ENCODE measurements around the gene CYTH3. TPM values are rescaled to one million over a fixed set of nuclear protein-coding genes. Genes with fewer than 3 reads are reported as not detected.

Gene CYTH3
- total and polyA plus RNA-seq, 2 of the 13 experiments (the other 11 are each of a cell fraction or from before 2014, with no cell fraction given): 3.1 to 3.8 TPM

DNA sequence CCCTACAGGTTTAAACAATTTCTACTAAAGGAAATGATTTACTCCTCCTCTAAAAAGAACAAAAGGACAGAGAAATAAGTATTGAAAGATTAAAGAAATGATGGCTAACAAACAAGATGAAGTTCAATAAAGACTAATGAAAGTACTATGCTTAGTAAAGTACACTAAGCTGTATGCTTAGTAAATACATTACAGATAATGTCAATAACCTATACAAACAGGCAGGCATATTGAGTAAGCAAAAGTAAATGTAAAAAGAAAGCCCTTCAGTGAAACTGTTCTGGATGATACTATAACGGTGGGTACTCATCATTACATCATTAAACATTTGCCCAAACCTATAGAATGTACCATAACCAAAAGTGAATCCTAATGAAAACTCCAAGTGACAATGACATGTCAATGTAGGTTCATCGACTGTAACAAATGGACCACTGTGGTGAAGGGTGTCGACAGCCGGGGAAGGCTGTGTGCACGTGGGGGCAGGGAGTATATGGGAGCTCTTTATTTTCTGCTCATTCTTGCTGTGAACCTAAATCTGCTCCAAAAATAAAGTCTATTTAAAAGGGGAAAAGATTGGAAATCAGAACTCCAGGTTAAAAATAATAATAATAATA lies 34.0 kb downstream of the CYTH3 start (continued):
- no peak for TF ChIP-seq ZFP91 (CRISPR knock-in tag; IDR thresholded peaks at IDR 0.05; ENCODE audit: borderline replicate concordance)
- TF ChIP-seq, protein P1, sequence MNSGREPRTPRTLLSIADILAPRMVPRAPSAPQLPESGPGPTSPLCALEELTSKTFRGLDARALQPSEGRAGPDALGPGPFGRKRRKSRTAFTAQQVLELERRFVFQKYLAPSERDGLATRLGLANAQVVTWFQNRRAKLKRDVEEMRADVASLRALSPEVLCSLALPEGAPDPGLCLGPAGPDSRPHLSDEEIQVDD (CRISPR knock-in tag; IDR thresholded peaks at IDR 0.05; ENCODE audit: borderline replicate concordance): no peak
- no peak for TF ChIP-seq EHMT2 (IDR thresholded peaks at IDR 0.05; ENCODE audit: borderline replicate concordance, low read depth, low read length)
- no peak for TF ChIP-seq TFDP2 (CRISPR knock-in tag; IDR thresholded peaks at IDR 0.05)
- TF ChIP-seq ZNF614 (CRISPR knock-in tag; IDR thresholded peaks at IDR 0.05; ENCODE audit: borderline replicate concordance): no peak; the same call in 1 of the 2 replicates
- TF ChIP-seq CSRNP2 (CRISPR knock-in tag; conservative IDR thresholded peaks at IDR 0.05; ENCODE audit: low read depth): no peak
- TF ChIP-seq ELK4 (CRISPR knock-in tag; IDR thresholded peaks at IDR 0.05; ENCODE audit: borderline replicate concordance): no peak
- no peak for TF ChIP-seq ARID2 (CRISPR knock-in tag; IDR thresholded peaks at IDR 0.05; ENCODE audit: borderline replicate concordance)
- TF ChIP-seq, protein P2, sequence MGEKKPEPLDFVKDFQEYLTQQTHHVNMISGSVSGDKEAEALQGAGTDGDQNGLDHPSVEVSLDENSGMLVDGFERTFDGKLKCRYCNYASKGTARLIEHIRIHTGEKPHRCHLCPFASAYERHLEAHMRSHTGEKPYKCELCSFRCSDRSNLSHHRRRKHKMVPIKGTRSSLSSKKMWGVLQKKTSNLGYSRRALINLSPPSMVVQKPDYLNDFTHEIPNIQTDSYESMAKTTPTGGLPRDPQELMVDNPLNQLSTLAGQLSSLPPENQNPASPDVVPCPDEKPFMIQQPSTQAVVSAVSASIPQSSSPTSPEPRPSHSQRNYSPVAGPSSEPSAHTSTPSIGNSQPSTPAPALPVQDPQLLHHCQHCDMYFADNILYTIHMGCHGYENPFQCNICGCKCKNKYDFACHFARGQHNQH (CRISPR knock-in tag; IDR thresholded peaks at IDR 0.05): no peak
- TF ChIP-seq SRSF1 (optimal IDR thresholded peaks at IDR 0.05; ENCODE audit: low read depth, low read length): no peak
- no peak for TF ChIP-seq AGO1 (IDR thresholded peaks at IDR 0.05; ENCODE audit: low read depth, low read length, poor library complexity, severe bottlenecking)
- no peak for TF ChIP-seq IRX3 (CRISPR knock-in tag; IDR thresholded peaks at IDR 0.05; ENCODE audit: borderline replicate concordance, low read depth)
- peak; percentile 32; the same call in 1 of the 2 replicates for TF ChIP-seq ZSCAN9 (CRISPR knock-in tag; IDR thresholded peaks at IDR 0.05; ENCODE audit: borderline replicate concordance)
- TF ChIP-seq, protein P3, sequence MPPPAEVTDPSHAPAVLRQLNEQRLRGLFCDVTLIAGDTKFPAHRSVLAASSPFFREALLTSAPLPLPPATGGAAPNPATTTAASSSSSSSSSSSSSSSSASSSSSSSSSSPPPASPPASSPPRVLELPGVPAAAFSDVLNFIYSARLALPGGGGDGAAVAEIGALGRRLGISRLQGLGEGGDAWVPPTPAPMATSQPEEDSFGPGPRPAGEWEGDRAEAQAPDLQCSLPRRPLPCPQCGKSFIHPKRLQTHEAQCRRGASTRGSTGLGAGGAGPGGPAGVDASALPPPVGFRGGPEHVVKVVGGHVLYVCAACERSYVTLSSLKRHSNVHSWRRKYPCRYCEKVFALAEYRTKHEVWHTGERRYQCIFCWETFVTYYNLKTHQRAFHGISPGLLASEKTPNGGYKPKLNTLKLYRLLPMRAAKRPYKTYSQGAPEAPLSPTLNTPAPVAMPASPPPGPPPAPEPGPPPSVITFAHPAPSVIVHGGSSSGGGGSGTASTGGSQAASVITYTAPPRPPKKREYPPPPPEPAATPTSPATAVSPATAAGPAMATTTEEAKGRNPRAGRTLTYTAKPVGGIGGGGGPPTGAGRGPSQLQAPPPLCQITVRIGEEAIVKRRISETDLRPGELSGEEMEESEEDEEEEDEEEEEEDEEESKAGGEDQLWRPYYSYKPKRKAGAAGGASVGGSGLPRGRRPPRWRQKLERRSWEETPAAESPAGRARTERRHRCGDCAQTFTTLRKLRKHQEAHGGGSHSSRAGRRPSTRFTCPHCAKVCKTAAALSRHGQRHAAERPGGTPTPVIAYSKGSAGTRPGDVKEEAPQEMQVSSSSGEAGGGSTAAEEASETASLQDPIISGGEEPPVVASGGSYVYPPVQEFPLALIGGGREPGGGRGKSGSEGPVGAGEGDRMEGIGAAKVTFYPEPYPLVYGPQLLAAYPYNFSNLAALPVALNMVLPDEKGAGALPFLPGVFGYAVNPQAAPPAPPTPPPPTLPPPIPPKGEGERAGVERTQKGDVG (CRISPR knock-in tag; IDR thresholded peaks at IDR 0.05; ENCODE audit: borderline replicate concordance): no peak
